GM12875 (cell line): ENCODE data around the gene FARSB.

Experiments used
- H3K4me3 ChIP-seq: one replicate; pipeline ENCODE4 v1.5.1; 2011; ENCODE audit warnings: low read depth, low read length, control low read depth
- CTCF ChIP-seq: IDR thresholded peaks from 2 replicates; pipeline ENCODE4 v1.5.1; 2011; ENCODE audit warnings: low read depth, mild to moderate bottlenecking, control low read depth, inconsistent platforms, low read length, moderate library complexity, borderline replicate concordance; ENCODE audit not compliant: insufficient read depth

FARSB gene

GRCh38 chr2:222690564-222691200 is 34.8 kb upstream of the FARSB start:
- TF ChIP-seq CTCF: peak; percentile 99
- no peak overlapping the region for H3K4me3 ChIP-seq

- no peak overlapping the region for H3K4me3 ChIP-seq
- TF ChIP-seq CTCF: no peak
Measured at GRCh38 chr2:222689322-222689721, 33.4 kb upstream of the FARSB start.

- no peak overlapping the region for H3K4me3 ChIP-seq
- TF ChIP-seq CTCF: no peak
Measured at GRCh38 chr2:222688917-222689316, 33.0 kb upstream of the FARSB start.

GRCh38 chr2:222686086-222686750 is 30.3 kb upstream of the FARSB start:
- no peak overlapping the region for H3K4me3 ChIP-seq
- TF ChIP-seq CTCF: no peak

GRCh38 chr2:222683805-222684204 is 27.9 kb upstream of the FARSB start:
- no peak overlapping the region for H3K4me3 ChIP-seq
- TF ChIP-seq CTCF: no peak

- H3K4me3 ChIP-seq: no peak overlapping the region
- no peak for TF ChIP-seq CTCF
Measured at GRCh38 chr2:222677981-222678380, 22.1 kb upstream of the FARSB start.

- no peak for TF ChIP-seq CTCF
- no peak overlapping the region for H3K4me3 ChIP-seq
Measured at GRCh38 chr2:222673883-222674282, 18.0 kb upstream of the FARSB start.
